Ishikawa (cell line): ENCODE data around the gene NUP210L.

Source experiments
- CEBPB ChIP-seq: IDR thresholded peaks from 2 replicates; pipeline ENCODE4 v1.6.1; 2012
- CREB1 ChIP-seq: IDR thresholded peaks from 2 replicates; pipeline ENCODE4 v1.6.1; 2012; ENCODE audit warnings: low read depth
- EGR1 ChIP-seq: IDR thresholded peaks from 2 replicates; pipeline ENCODE4 v1.6.1; 2012
- EP300 ChIP-seq: IDR thresholded peaks from 2 replicates; pipeline ENCODE4 v1.6.1; 2012; ENCODE audit warnings: borderline replicate concordance
- FOXM1 ChIP-seq: IDR thresholded peaks from 2 replicates; pipeline ENCODE4 v1.6.1; 2012; ENCODE audit warnings: low read depth, borderline replicate concordance
- NFIC ChIP-seq: IDR thresholded peaks from 2 replicates; pipeline ENCODE4 v1.6.1; 2012
- RAD21 ChIP-seq: IDR thresholded peaks from 2 replicates; pipeline ENCODE4 v1.6.1; 2012; ENCODE audit warnings: low read depth
- REST ChIP-seq: IDR thresholded peaks from 2 replicates; pipeline ENCODE4 v1.6.1; 2012; ENCODE audit warnings: low read depth, mild to moderate bottlenecking
- TAF1 ChIP-seq: IDR thresholded peaks from 2 replicates; pipeline ENCODE4 v1.6.1; 2012; ENCODE audit warnings: low read depth, mild to moderate bottlenecking
- TCF12 ChIP-seq: IDR thresholded peaks from 2 replicates; pipeline ENCODE4 v1.6.1; 2012; ENCODE audit warnings: low read depth
- TEAD4 ChIP-seq: IDR thresholded peaks from 2 replicates; pipeline ENCODE4 v1.6.1; 2012
- USF1 ChIP-seq: IDR thresholded peaks from 2 replicates; pipeline ENCODE4 v1.6.1; 2012
- YY1 ChIP-seq: IDR thresholded peaks from 2 replicates; pipeline ENCODE4 v1.6.1; 2012; ENCODE audit warnings: low read depth
- ZBTB7A ChIP-seq: IDR thresholded peaks from 2 replicates; pipeline ENCODE4 v1.6.1; 2012; ENCODE audit warnings: low read depth
- TF ChIP-seq, protein P1 (sequence below): IDR thresholded peaks from 2 replicates; pipeline ENCODE4 v1.6.1; 2012

Gene NUP210L

GRCh38 chr1:154104433-154105082 is 50.3 kb downstream of the NUP210L start:
- TF ChIP-seq TCF12: no peak
- TF ChIP-seq CREB1: no peak
- TF ChIP-seq USF1: no peak
- TF ChIP-seq REST: no peak
- no peak for TF ChIP-seq TAF1
- TF ChIP-seq TEAD4: no peak
- no peak for TF ChIP-seq EP300
- TF ChIP-seq RAD21: no peak
- no peak for TF ChIP-seq ZBTB7A
- TF ChIP-seq, protein P1, sequence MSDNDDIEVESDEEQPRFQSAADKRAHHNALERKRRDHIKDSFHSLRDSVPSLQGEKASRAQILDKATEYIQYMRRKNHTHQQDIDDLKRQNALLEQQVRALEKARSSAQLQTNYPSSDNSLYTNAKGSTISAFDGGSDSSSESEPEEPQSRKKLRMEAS: no peak
- no peak for TF ChIP-seq FOXM1
- no peak for TF ChIP-seq YY1

- TF ChIP-seq YY1 (no peak), USF1 (no peak), NFIC (no peak), EP300 (no peak), RAD21 (no peak), TAF1 (no peak), ZBTB7A (no peak), REST (no peak), EGR1 (no peak), CEBPB (no peak)
- TF ChIP-seq, protein P1: no peak
Measured at GRCh38 chr1:154097873-154098272, 57.0 kb downstream of the NUP210L start.

- TF ChIP-seq, protein P1: no peak
- no peak for TF ChIP-seq REST
- TF ChIP-seq CREB1: no peak
- TF ChIP-seq YY1: no peak
- no peak for TF ChIP-seq RAD21
- TF ChIP-seq CEBPB: no peak
- TF ChIP-seq NFIC: no peak
Measured at GRCh38 chr1:154095456-154096060, 59.3 kb downstream of the NUP210L start.

- no peak for TF ChIP-seq TEAD4
- TF ChIP-seq ZBTB7A: no peak
- no peak for TF ChIP-seq RAD21
Measured at GRCh38 chr1:154094411-154094810, 60.5 kb downstream of the NUP210L start.

DNA sequence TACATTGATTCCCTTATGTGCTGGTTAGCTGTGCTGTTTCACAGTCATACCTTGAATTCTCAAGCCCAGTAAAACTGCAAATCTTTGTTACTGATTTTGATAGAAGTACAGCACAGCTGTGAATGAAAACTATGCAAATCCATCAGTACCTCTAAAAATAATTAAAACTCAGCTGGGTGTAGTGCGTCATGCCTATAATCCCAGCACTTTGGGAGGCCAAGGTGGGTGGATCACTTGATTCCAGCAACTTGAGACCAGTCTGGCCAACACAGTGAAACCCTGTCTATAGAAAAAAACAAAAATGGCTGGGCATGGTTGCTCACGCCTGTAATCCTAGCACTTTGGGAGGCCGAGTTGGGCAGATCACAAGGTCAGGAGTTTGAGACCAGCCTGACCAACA is 61.2 kb downstream of the NUP210L start:
- TF ChIP-seq YY1 (no peak), EGR1 (no peak), CEBPB (no peak), CREB1 (no peak), RAD21 (no peak), USF1 (no peak), TAF1 (no peak), FOXM1 (no peak), ZBTB7A (no peak), TEAD4 (no peak), REST (no peak)
- TF ChIP-seq, protein P1: no peak
